Measurements from ENCODE around the gene ARMC9. TPM values are rescaled to one million over a fixed set of nuclear protein-coding genes. Genes with fewer than 3 reads are reported as not detected.

Gene ARMC9
- total RNA-seq, 1 experiment from 2014 or later, result 23.4 TPM

DNA sequence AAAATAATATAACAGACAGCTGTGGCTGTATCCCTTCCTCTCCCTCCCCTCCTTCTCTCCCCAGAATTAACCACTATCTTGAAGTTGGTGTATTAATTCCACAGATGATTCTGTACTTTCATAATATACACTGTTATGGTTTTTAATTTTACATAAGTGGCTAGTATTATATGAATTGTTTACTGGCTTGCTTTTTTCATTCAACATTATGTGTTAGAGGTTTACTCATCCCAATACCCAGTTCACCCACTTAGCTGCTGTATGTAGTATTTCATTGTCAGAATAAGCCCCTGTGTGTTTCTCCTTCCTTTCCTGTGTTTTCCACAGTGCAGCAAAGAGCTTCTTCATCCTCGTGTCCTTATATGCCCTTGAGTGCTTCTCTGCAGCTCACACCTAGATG lies 121.4 kb downstream of the ARMC9 start:
- BruUV-seq (replicated peaks), result no TSS peak
- no peaks in the 10 kb centered on the region for H3K9me3 ChIP-seq (ENCODE audit: low read length)
- no peaks in the 10 kb centered on the region for H3K79me2 ChIP-seq (ENCODE audit: low read length)
- H3F3A ChIP-seq (ENCODE audit: low read length, unreplicated experiment), result no peaks in the 10 kb centered on the region
- no peaks in the 10 kb centered on the region for H4K20me1 ChIP-seq (ENCODE audit: low read length)
- no peak overlapping the region for H3K4me2 ChIP-seq (ENCODE audit: low read length)
- ChIA-PET POLR2A (ENCODE audit: unreplicated experiment) (no interaction called here), CTCF (no interaction called here)
- no peak for ATAC-seq
- no peaks in the 10 kb centered on the region for H3K4me1 ChIP-seq (ENCODE audit: insufficient read depth, low read length)
- H3K27ac ChIP-seq (ENCODE audit: low read length), result no peak overlapping the region
- no peaks in the 10 kb centered on the region for H3K36me3 ChIP-seq (ENCODE audit: low read depth, low read length)
- TF ChIP-seq EZH2 (IDR thresholded peaks at IDR 0.05; ENCODE audit: low read length, unreplicated experiment) (no peak), EZH2phosphoT487 (IDR thresholded peaks at IDR 0.05; ENCODE audit: borderline replicate concordance, low read length) (no peak)
- TF ChIP-seq, protein P1, sequence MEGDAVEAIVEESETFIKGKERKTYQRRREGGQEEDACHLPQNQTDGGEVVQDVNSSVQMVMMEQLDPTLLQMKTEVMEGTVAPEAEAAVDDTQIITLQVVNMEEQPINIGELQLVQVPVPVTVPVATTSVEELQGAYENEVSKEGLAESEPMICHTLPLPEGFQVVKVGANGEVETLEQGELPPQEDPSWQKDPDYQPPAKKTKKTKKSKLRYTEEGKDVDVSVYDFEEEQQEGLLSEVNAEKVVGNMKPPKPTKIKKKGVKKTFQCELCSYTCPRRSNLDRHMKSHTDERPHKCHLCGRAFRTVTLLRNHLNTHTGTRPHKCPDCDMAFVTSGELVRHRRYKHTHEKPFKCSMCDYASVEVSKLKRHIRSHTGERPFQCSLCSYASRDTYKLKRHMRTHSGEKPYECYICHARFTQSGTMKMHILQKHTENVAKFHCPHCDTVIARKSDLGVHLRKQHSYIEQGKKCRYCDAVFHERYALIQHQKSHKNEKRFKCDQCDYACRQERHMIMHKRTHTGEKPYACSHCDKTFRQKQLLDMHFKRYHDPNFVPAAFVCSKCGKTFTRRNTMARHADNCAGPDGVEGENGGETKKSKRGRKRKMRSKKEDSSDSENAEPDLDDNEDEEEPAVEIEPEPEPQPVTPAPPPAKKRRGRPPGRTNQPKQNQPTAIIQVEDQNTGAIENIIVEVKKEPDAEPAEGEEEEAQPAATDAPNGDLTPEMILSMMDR (conservative IDR thresholded peaks at IDR 0.05; ENCODE audit: low read depth, low read length), result no peak
- H3K4me3 ChIP-seq (ENCODE audit: low read length), result no peak overlapping the region
- no peak for DNase-seq
- intact Hi-C loops (cut with micrococcal nuclease), result no loop called here
- no peaks in the 10 kb centered on the region for H3K9me2 ChIP-seq (replicated peaks; ENCODE audit: low read length)
- H2AFZ ChIP-seq (ENCODE audit: low read length), result no peak overlapping the region
- H3K9ac ChIP-seq (ENCODE audit: low read length), result no peak overlapping the region
- no peaks in the 10 kb centered on the region for H3K27me3 ChIP-seq (ENCODE audit: low read length)

DNA sequence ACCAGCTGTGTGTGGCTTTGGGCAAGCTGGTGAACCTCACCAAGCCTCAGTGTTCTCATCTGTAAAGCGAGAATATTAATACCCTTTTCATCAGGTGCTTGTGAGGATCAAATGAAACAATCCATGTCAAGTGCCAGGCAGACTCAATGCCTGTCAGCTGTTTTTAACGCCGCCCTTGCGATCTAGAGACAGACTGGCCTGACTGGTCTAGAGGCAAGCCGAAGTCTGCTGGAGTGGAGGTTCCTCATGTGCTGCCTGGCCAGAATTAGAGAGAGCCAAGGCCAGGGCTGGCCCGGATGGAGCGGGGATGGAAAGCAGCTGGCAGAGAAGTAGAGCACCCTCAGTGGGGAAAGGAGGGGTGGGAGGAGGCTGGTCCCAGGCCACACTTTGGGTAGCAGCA lies 122.6 kb downstream of the ARMC9 start:
- H3K4me2 ChIP-seq (ENCODE audit: low read length), result no peak overlapping the region
- DNase-seq (no peak), ATAC-seq (no peak)
- intact Hi-C loops (cut with micrococcal nuclease), result no loop called here
- TF ChIP-seq EZH2phosphoT487 (IDR thresholded peaks at IDR 0.05; ENCODE audit: borderline replicate concordance, low read length), result no peak
- TF ChIP-seq, protein P1 (conservative IDR thresholded peaks at IDR 0.05; ENCODE audit: low read depth, low read length), result no peak
- TF ChIP-seq EZH2 (IDR thresholded peaks at IDR 0.05; ENCODE audit: low read length, unreplicated experiment), result no peak
- H3K36me3 ChIP-seq (ENCODE audit: low read depth, low read length), result no peaks in the 10 kb centered on the region
- H2AFZ ChIP-seq (ENCODE audit: low read length), result no peak overlapping the region
- H3K9me2 ChIP-seq (replicated peaks; ENCODE audit: low read length), result no peaks in the 10 kb centered on the region
- H3K4me3 ChIP-seq (ENCODE audit: low read length), result no peak overlapping the region
- H3K9me3 ChIP-seq (ENCODE audit: low read length), result no peaks in the 10 kb centered on the region
- H3K79me2 ChIP-seq (ENCODE audit: low read length), result no peaks in the 10 kb centered on the region
- CTCF ChIA-PET, result no interaction called here
- POLR2A ChIA-PET (ENCODE audit: unreplicated experiment), result no interaction called here
- no TSS peak for BruUV-seq (replicated peaks)
- no peaks in the 10 kb centered on the region for H3F3A ChIP-seq (ENCODE audit: low read length, unreplicated experiment)
- no peaks in the 10 kb centered on the region for H3K4me1 ChIP-seq (ENCODE audit: insufficient read depth, low read length)
- no peak overlapping the region for H3K27ac ChIP-seq (ENCODE audit: low read length)
- H3K9ac ChIP-seq (ENCODE audit: low read length), result no peak overlapping the region
- H3K27me3 ChIP-seq (ENCODE audit: low read length), result no peaks in the 10 kb centered on the region
- H4K20me1 ChIP-seq (ENCODE audit: low read length), result no peaks in the 10 kb centered on the region

DNA sequence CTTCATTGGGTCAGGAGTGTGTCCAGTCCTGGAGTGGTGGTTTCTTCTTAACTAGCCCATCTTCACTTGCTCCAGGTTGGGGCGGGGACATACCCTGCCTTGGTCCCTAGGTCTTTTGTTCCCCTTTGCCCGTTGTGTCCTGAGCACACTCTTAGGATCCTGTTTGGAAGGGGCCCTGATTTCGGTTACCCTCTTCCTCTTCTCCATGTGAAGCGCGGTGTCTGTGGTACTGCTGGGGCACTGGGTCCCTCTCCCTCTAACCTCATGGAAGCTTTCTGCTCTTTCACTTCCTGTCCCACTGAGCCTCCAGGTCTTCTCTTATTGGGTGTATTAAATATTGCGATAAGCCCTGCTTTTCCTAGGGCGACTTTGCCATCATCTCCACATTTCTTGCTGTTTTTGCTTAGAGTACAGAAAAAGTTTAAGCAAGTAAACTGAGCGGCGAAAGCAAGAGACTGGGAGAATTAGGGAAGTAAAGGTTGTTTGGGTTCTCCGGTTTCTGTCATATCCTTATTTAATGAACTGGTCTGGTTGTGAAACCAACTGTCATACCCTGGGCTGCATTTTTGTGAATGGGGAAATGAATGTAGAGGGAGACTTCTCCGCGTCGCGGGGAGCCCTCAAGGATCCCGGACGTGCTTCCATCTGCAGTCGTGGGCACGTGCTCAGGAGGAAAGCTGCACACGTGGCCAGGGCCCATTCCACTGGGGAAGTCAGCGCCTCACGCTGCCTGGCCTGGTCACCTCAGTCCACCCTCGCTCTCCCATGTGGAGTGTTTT lies 123.3 kb downstream of the ARMC9 start:
- ChIA-PET CTCF (no interaction called here), POLR2A (ENCODE audit: unreplicated experiment) (no interaction called here)
- H3K9me2 ChIP-seq (replicated peaks; ENCODE audit: low read length), result no peaks in the 10 kb centered on the region
- no peaks in the 10 kb centered on the region for H3F3A ChIP-seq (ENCODE audit: low read length, unreplicated experiment)
- H3K9me3 ChIP-seq (ENCODE audit: low read length), result no peaks in the 10 kb centered on the region
- DNase-seq (no peak), ATAC-seq (no peak)
- H4K20me1 ChIP-seq (ENCODE audit: low read length), result no peaks in the 10 kb centered on the region
- no peaks in the 10 kb centered on the region for H3K79me2 ChIP-seq (ENCODE audit: low read length)
- H2AFZ ChIP-seq (ENCODE audit: low read length), result no peak overlapping the region
- H3K4me3 ChIP-seq (ENCODE audit: low read length), result no peak overlapping the region
- no peak overlapping the region for H3K9ac ChIP-seq (ENCODE audit: low read length)
- H3K4me2 ChIP-seq (ENCODE audit: low read length), result no peak overlapping the region
- H3K4me1 ChIP-seq (ENCODE audit: insufficient read depth, low read length), result no peaks in the 10 kb centered on the region
- intact Hi-C loops (cut with micrococcal nuclease), result no loop called here
- H3K36me3 ChIP-seq (ENCODE audit: low read depth, low read length), result no peaks in the 10 kb centered on the region
- TF ChIP-seq, protein P1 (conservative IDR thresholded peaks at IDR 0.05; ENCODE audit: low read depth, low read length), result no peak
- no peak for TF ChIP-seq EZH2phosphoT487 (IDR thresholded peaks at IDR 0.05; ENCODE audit: borderline replicate concordance, low read length)
- TF ChIP-seq EZH2 (IDR thresholded peaks at IDR 0.05; ENCODE audit: low read length, unreplicated experiment), result no peak
- no peak overlapping the region for H3K27ac ChIP-seq (ENCODE audit: low read length)
- no peaks in the 10 kb centered on the region for H3K27me3 ChIP-seq (ENCODE audit: low read length)
- BruUV-seq (replicated peaks), result no TSS peak

All from PC-3 (cell line).